Stimulated activated CD4-positive, alpha-beta T cell treated with anti-CD3 and anti-CD28 coated beads, Interleukin-12 subunit alpha, Interleukin-12 subunit beta, amount 100 ng/mL, for 24 hours (primary cell): ENCODE data around the gene AQP2.
"Not testable (repeated sequence)": the region's sequence is repeated elsewhere in the genome, so short reads cannot be mapped to it uniquely, and the experiment has no call there.

Experiments used
- DNase-seq, 2 experiments: peaks; one replicate each; pipeline ENCODE4 v3.0.0-alpha.2; 2020; ENCODE audit warnings: low read depth in 2 of 2

The AQP2 gene

DNA sequence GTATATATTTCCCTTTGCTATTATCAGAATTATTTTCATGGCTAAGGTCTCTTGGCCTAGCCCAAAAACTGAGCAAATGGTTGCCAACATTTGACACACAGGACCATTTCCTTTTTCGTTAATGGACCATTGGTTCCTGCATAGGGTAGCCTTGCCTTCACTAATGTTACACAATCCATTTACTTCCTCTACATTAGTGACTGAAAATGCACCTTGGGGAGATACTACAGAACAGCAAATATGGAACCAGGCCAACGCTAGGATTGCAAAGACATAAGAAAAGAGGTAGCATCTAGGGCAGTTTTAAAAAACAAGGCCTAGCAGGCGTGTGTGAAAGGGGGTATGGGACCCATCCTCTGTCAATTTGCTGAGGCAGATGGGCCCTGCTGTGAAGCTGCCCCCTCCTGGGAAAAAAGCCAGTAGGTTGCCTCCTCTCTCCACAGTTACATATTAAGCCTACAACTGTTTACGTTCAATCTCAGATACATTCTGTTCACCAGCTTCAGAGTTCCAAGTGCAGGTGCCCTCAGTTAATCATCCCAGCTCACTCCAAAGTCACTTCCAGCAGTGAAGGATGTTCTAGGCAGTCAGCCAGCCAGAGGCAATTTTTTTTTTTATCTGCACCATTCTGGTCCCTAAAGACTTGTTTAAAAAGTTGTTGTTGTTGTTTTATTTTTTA, 37.2 kb downstream of the AQP2 start:
- DNase-seq = no peak

- not testable (repeated sequence) for DNase-seq
Observed at GRCh38 chr12:49989400-49989799, 38.9 kb downstream of the AQP2 start.

DNA sequence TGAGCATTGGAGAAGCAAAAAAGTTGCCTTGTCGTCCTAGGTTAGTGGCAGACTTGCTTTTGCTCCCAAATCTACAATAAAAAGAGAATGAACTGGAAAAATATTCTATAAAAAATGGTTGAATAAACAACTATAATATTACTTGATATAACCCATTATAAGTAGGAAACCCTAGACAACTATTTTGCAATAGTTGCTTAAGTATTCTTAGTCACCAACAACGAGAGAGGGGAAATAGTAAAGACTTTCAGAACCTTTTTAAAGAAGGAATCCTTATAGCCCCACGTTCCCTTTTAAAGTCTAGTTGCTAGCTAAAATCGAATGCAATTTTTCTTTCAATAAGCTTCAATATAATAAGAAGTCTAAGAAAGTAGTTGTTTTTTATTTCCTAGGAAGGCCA, 39.7 kb downstream of the AQP2 start:
- no peak for DNase-seq

DNA sequence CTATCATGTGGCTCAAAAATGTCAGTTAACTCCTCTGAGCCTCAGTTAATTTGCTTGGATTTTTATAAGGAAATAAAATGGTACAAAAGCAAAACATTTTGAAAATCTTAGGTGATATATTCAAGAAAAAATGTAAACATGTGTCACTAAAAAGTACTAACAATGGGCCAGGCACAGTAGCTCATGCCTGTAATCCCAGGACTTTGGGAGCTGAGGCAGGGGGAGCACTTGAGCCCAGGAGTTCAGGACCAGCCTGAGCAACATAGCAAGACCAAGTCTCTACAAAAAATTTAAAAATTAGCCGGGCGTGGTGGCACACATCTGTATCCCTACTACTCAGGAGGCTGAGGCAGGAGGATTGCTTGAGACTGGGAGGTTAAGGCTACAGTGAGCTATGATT, 47.9 kb downstream of the AQP2 start:
- DNase-seq = no peak

DNA sequence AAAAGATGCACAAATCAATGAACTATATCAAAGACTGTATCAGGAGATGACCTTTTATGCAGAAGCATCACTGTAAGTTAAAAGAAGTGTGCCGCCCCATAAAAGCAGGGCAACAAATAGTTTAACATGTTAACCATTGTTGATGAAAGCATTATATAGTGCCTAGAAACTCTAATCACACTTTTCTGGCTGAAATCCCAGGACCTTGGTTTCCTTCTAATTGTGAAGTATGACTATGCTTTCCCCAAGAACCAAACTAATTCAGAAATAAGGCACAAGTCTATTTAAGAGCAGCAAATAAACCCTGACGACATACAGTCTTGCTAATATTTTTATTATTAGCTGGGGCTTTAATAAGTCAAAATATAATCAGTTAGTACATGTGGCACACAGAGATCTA, 53.1 kb downstream of the AQP2 start:
- no peak for DNase-seq

DNA sequence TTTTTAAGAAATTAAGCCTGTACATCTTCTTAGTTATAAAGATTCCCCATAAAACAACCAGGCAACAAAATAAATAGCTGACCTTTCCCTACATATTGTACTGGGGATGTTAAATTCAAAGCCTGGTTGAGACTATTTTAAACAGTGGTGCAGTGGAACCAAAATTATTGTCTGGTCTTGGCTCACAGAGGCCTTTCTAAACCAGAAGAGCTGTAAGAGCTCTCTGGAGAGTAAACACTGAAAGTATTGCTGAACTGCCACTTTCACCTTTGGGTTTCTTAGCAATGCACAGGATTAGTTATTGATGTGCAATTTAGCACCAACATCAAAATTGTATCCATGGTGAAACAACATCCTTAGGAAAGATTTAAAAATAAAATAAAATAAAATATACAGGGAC, 54.2 kb downstream of the AQP2 start:
- DNase-seq = no peak

- DNase-seq = no peak
Observed at GRCh38 chr12:50005175-50005574, 54.6 kb downstream of the AQP2 start.

DNA sequence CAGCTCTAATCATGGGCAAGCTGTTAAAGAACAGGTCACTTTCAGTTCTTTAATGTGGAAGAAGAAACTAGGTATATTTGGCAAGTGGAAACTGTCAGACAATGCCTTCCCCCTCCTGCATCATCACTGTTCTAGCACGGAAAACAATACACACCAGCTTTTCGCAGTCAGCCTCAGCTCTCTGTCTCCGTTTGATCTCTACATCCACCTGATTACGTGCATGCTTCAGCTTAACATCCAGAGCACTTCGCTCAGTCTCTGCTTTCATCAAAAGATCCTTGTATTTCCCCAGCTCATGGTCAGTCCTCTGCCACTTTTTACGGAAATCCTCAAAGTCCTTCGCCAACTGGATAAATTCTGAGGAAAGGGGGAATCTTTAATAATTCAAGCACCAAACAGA, 55.7 kb downstream of the AQP2 start:
- no peak for DNase-seq

GRCh38 chr12:50006754-50007442, 56.4 kb downstream of the AQP2 start:
- no peak for DNase-seq
